HG03139 (cell line): ENCODE results near the gene LEMD2.
"Not testable (repeated sequence)": the region's sequence is repeated elsewhere in the genome, so short reads cannot be mapped to it uniquely, and the experiment has no call there.

ENCODE experiments used
- ATAC-seq: cut with Tn5 transposase; IDR thresholded peaks from one replicate; pipeline ENCODE4 v1.9.1; 2021; ENCODE audit not compliant: unreplicated experiment

The LEMD2 gene

DNA sequence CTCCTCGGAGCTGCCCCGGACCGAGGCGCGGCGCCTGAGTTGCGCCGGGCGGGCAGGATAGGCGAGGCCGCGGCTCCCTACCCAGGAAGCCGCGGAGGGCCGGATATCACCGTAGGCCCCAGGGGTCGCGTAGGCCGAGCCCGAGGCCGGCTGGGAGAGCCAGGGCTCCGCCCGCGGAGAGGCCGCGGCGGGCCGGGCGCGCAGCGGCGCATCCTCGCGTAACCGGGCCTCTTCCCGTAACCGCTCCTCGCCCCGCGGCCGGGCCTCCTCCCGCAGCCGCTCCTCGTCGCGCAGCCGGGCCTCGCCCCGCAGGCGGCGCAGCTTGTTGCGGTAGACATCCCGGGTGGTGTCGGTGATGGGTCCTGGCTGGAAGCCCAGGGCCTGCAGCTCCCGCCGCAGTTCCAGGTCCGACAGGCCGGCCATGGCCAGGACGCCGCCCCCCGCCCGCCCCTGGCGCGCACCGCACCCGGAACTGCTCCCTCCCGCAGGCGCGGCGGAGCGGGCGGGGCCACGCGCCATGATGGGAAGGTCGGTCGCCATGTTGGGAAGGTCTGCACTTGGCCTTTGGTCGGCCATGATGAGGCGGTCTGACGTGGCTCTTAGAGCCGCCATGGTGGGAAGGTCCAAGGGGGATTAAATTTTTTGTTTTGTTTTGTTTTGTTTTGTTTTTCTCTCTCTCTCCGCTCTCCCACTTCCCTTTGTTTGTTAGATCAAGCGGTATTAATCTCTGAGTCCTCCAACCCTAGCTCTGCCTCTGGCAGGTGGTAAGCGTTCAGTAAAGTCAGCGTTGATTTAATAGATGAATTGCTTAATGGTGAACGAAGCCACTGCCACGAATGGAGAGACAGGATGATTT is at the start of gene LEMD2:
Gene LEMD2, minus strand, starts transcription at position 437 of the 856 bp plus-strand sequence. Its CDS starts 14 bp downstream, at position 423.
- ATAC-seq: peak; percentile 65

DNA sequence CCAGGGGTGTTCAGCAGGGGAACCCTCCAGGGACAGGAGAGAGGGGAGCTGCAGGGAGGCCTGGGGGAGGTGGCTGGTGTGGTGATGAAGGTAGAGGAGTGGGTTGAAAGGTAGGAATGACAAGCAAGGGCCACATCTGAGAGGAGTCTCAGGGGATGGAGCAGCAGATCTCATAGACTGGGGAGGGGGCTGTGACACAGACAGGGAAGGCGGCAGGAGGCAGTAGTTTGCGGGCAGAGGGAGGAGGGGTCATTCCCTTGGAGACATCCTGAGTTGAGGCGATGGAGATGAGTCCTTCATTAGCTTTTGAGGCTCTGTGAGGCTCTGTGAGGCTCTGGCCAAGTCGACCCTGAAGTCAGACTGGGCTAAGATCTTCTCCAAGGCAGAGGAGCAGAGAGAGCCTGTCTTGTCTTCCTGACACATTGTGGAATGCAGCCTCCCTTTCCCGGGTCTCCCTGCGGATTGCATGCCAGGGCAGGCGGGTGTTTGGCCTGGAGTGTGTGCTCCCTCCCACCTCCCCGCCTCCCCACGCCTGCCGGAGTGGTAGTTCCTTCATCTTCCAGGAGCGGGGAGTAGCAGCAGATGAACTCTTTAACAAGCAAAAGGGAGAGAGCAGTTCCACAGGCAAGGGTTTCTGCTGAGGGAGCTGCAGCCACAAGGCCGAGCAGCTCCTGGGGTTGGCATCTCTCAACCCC is 49.2 kb upstream of the LEMD2 start:
- ATAC-seq: no peak

DNA sequence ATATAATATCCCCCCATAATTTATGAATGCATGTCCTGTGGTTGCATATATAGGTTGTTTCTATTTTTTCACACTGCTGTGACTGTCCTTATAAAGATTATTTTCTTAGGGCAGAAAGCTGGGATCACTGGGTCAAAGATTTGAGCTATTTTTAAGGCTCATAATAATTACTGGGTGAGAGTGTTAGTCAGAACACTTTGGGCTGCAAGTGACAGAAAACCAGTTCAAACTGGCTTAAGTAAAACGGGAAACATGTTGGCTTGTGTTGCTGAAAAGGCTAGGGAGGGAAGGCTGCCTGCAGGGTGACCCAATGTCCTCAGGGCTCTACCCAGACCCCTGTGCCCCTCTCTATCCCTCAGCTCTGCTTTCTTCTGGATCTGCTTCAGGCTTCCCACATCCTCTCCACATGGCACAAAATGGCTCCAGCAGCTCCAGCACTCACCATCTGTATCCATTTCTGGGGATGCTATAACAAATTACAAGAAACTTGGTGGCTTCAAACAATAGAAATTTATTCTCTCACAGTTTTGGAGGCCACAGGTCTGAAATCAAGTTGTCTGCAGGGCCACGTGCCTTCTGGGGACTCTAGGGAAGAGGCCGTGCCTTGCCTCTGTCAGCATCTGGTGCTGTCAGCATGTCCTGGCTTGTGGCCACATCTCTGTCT is 48.0 kb upstream of the LEMD2 start:
- no peak for ATAC-seq

DNA sequence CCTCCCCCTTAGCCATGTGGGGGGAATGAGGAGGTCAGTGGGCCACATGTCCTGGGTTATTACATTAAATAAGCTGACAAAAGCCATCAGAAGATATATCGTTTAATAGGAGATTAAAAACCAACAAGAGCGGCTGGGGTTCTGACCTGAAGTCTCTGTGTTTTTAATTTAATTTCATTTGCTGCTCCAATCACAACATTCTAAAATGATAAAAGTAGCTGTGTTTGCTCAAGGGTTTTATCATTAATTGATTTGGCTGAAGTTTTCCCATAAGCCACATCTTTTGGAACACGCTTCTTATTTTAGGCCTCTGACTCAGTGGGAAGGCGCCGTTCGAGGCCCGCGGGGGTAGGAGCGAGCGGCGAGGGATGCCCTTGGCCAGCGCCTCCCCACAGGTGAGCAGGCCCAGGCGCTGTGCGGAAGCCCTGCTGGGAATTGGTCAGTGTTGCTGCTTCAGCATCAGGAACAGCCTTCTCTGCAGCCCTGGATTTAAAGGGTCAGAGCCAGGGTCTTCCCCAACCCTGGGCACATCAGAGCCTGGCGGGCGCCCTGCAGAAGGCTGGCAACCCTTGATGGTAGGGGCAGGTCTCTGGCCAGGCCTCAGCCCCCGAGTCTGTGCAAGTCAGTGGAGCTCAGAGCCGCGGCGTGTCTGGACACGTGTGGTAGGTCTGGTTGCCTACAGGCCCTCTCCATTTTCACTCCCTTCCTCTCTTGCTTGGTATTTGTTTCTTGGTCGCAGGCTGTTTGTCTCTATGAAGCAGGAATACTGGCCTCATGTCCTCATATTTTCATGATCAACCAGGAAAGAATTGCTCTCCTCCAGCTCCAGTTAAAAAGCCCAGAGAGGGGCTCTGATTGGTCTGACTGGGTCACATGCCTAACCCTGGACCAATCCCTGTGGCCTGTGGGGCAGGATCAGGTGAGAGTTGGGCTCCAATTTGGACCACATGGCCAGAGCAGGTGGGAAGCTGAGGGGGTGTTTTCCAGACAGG is 45.8 kb upstream of the LEMD2 start:
- ATAC-seq: no peak

DNA sequence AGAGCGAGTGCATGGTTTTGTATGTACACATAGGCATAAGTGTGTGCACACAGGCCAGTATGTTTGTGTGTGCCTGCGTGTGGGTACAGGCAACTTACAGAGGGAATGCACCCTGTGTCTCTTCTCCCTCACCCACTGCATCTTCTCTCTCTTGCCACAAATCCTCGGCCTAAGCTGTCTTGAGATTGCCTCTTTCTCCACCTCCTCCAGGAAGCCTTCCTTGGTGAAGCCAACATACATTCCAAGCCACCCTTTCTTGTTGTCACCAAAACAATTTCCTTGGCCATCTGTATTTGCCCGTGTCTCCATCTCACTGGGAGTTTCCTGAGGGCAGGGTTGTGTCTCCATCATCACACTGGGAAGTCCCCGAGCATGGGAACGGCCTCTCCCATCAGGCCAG is 44.7 kb upstream of the LEMD2 start:
- ATAC-seq: no peak

DNA sequence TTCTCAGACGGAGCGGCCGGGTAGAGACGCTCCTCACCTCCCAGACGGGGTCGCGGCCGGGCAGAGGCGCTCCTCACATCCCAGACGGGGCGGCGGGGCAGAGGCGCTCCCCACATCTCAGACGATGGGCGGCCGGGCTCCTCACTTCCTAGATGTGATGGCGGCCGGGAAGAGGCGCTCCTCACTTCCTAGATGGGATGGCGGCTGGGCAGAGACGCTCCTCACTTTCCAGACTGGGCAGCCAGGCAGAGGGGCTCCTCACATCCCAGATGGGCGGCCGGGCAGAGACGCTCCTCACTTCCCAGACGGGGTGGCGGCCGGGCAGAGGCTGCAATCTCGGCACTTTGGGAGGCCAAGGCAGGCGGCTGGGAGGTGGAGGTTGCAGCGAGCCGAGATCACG is 43.9 kb upstream of the LEMD2 start:
- ATAC-seq: not testable (repeated sequence)

DNA sequence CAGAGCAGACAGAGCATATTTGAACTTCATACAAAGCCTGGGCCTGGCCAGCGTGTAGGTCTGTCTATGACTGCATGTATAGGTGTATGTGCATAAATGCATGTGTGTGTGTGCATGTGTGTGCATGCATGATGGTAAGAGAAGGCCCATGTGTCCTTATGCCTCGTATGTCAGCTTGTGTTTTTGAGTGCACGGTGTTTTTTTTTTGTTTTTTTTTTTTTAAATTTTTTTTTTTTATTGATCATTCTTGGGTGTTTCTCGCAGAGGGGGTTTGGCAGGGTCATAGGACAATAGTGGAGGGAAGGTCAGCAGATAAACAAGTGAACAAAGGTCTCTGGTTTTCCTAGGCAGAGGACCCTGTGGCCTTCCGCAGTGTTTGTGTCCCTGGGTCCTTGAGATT is 42.8 kb upstream of the LEMD2 start:
- not testable (repeated sequence) for ATAC-seq

DNA sequence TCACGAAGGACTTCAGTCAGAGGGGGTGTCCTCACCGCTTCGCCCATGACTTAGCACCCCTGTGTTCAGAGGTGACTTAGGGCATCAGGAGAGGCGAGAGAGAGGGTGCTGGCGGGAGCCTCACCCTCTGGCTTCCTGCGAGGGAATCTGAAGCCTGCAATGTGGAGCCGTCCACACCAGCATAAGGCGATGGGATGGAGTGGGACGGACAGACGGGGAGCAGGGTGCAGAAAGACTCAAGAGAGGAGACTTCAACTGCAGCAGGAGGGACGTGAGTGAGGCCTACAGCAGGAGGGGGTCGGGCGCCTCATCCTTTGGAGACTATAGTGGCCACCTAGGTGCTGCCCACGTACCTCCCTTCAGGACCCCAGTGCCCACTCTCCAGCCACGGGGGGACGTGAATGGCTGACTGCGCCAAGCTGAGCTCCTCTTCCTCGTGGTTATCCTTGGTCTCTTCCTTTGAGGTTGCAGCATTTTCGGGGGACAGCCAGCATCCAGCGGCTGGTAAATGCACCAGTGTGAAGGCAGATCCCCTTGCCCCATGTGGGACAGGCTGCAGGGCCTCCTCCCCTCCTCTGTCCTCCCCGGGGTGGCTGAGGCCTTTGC is 41.8 kb upstream of the LEMD2 start:
- no peak for ATAC-seq

DNA sequence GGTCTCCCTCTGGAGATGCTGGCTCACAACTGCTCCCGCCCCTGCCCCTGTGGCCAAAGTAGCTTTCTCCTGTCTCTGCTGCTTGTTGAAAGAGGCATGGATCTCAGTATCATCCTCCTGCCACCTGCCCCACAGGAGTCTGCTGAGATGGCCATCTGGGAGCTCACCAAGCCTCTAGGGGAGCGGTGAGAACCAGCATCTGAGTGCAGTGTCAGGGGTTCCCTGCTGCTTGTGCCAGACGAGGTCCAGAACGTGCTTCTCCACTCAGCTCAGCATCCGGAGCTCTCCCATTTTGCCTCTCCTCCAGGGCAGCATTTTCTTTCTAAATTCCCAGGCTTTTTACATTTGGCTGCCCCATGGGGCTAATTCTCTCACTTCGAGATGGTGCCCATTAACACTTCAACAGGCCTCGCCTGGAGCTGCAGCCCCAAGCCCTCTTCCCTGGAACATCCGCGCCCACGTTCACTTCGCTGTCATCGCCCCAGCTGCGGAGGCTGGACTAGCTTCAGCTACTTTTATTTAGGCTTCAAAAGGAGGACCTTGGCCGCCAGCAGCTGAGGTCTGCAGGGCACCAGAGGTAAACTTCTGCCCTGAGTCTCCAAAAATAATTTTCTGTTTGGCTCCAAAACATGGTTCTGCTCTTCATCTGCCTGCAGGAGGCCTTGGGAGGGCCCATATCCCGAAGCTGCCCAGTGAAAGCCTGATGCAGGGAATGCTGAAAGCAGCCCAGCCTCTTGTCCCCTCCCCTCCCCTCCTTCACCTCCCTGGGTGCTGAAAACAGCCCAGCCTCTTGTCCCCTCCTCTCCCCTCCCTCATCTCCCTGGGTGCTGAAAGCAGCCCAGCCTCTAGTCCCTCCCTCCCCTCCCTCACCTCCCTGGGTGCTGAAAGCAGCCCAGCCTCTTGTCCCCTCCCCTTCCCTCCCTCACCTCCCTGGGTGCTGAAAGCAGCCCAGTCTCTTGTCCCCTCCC is 40.1 kb upstream of the LEMD2 start:
- no peak for ATAC-seq

DNA sequence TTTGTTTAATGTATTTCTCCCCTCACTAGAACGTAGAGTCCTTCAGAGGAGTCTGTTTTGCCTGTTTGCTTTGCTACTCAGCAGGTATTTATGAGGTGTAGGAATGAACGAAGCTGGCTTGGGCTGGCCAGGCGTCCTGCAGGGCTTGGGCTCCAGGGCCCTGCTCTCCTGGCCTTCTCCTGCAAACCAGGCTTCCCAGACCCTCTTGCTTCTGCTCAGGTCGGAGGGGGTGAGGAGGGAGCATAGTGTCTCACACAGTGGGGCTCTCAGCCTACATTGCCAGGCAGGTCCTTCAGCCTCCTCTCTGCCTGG is 39.5 kb upstream of the LEMD2 start:
- ATAC-seq: no peak

DNA sequence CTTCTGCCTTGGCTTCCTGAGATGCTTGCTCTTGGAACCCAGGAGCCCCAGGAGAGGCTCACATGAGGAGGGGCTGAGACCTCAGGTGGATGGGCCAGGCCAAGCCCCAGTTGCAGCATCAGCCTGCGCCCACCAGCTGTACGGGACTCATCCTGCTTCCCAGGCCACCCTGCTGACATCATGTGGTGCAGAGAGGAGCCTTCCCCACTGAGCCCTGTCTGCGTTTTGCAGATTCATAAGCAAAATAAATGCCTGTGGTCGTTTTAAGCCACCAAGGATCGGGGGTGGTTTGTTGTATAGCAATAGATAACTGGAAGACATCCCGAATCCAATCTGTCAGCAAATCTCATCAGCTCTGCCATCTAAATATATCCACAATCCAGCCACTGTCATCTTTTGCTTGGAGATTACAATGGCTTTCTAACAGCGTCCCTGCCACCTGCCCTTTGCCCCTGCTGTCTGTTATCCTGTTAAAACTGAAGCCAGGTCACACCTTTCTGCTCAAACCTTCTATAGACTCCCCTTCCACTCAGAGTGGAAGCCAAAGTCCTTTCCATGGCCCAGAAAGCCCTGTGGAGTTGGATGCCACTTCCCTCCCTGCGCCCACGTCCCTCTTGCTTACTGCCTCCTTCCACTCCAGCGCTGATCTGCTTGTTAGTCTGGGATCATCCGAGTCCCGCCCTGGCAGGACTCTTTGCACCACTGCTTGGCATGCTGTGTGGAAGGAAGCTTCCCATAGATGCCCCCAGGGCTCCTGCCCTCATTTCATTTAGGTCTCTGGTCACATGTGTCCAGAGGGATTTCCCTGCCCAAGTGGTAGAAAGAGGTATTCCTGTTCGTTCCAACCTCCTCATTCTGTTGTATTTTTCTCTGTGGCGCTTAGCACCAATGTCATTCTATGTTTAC is 38.9 kb upstream of the LEMD2 start:
- no peak for ATAC-seq

DNA sequence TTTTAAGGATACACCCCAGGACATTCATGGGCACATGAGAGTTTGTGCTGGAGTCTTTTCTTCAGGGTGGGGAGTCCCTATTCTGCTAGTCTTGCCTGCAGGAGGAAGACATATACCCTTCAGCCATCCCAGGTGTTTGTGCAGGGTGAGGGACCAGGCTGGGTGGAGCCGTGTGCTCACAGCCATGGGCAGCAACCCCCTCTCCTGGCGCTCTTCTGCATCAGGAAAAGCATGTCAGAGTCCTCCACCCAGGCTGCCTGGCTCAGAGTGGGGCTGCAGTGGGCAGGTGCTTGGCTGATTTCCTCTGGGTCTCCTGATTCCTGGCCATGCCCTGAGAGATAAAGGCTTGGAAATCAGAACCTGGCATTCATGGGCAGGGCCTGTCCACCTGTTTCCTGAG is 37.6 kb upstream of the LEMD2 start:
- ATAC-seq: no peak

DNA sequence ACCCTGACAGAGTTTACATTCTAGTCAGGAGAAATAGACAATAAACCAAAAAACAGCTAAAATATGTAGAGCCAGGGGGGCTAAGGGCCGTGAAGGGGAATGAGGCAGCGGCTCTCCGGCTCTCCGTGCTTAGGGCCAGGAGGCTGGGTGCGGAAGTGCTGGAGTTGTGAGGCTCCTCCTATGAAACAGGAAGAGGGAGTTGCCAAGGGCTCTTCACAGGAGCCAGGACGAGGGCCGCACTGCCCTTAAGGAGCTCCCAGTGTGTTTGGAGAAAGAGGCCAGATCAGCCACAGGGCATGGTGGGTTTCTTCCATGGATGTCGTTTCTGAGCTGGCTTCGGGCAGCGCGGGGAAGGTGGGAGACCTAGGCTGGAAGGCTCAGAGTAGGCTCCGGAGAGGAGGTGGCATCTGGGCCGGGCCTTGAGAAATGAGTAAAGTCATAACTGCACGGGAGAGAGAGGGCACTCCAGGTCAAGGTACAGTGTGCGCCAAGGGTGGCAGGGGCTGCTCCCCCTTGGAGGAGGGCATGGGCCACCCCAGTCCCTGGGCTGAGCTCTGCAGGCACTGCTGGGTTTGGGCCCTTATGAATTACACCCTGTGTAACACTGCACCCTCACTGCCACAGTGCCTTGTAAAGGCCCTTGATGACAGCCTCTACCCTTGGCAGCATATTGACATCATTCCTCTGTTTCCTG is 35.7 kb upstream of the LEMD2 start:
- ATAC-seq: no peak

DNA sequence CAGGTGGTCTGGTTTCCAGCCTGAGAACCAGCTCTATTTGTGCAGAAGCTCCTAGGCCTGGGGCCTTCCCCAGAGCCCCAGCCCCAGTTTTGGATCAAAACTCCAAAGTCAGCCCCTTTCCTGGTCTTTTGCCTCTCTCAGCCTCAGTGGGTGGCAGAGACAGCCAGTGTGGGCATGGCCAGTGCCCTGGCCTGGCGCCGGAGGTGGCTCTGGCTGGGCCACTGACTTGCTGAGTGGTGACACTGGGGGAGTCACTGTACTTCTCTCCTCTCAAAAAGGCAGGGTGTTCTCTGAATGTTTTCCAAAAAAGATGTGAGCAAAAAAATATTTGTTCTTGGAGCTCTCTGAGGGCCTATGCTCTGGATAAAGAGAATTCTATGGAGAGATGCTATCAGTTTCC is 34.9 kb upstream of the LEMD2 start:
- ATAC-seq: no peak

DNA sequence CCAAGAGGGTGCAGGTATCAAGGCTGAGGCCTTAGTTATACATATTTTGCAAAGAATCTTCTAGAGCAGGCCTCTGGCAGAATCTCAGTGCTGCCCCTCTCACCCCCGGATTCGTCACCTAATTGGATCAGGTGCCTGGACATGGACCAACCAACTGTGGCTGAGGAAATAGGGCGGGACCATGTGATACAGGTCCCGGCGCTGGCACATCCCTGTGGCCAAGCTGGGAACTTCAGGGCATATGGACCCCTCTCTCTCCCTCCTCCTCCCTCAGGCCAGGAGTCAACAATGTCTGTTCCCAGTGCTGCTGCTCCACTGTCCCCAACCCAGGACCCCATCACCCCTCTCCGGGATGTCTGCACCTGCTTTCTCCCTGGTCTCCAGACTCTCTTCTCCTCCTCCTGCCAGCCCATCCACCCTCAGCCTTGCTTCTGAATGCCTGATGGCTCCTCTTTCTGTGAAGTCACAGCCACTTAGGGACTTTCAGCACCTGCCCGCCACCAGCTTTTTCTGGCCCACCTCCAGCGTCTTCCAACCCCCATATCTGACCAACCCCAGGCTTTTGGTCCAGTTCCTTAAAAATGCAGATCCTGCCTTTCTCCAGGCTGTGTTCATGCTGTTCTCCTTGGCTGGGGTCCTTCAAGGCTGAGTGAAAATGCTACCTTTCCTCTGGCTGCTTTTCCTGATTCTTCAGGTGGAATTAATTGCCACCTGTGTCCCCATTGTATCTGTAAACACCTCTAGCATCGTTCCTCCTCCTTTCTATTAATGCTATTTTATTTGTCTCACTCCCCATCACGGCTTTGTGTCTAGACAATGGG is 33.9 kb upstream of the LEMD2 start:
- no peak for ATAC-seq

DNA sequence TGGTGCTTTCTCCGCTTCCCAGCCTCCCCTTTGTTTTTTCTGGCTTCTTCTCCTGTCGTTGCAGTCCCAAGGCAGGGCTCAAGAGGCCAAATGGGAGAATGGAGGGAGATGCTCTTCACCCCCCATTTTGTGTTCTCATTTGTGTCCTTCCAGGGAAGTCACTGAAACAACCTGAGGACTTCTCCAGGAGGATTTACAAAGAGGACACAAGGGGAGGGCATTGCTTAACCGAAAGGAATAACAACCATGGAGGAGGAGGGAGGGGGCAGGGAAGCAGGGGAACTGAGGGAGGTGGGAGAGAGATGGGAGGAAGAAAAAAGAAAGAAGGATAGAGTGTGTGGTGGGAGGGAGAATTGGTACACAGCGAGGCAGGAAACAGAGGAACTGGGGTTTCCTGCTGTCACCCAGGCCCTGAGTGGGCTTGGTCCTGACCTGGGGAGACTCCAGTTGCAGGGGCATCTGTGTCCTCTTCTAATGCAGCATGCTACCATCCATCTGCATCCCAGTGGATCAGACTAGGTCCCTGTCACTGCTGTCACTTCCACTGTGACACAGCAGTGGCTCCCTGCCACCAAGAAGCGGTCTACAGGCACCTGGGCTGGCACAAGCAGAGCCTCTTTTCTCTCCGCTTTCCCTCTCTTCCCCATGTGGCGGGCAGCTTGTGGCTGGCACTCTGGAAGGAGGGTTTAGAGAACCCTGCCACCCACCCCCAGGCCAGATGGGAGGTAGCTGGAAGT is 32.0 kb upstream of the LEMD2 start:
- no peak for ATAC-seq
